ENCODE data around the gene GOPC. TPM values are rescaled to one million over a fixed set of nuclear protein-coding genes. Genes with fewer than 3 reads are reported as not detected.

Gene GOPC
- total and polyA plus RNA-seq, 2 of the 13 experiments (the other 11 are each of a cell fraction or from before 2014, with no cell fraction given), result 20.9 to 41.5 TPM

DNA sequence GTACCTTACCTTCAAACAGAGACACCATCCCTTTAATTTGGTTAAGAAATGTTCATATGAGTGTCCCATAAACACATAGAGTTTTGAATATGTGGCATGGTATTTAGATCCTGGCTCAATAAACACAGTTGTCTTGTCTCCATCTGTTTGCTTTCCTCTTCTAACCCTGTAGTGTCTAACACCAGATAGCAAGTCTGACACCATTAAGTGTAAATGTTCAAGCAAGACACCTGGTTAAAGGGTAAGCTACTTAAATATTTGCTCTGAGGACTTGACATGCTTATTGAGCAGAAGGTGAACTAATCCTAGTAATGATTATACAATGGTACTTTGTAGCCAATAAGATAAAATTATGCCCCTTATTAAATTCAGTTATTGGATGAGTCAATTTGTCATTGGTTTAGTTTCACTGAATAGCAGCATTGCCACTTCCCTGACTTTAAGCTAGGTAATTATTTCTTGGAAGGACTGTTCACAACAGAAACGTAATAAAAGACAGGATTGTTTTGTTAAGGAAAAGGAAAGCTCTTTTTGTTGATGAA, 26.9 kb upstream of the GOPC start:
- DNase-seq (ENCODE audit: low spot score) (no peak), ATAC-seq (peak; percentile 66), FAIRE-seq (no peak)
- 22% methylated on average over 1 of the region's 1 CpG for WGBS (ENCODE audit: low lambda C conversion rate)
- no peaks in the 10 kb centered on the region for H4K20me1 ChIP-seq (ENCODE audit: insufficient read depth, low read length)
- H3K4me1 ChIP-seq (ENCODE audit: insufficient read depth, low read length), result peaks cover 9% of the 10 kb centered on the region; the same call in 1 of the 2 replicates
- H3K4me2 ChIP-seq (ENCODE audit: low read depth, low read length), result no peak overlapping the region
- intact Hi-C loops (cut with micrococcal nuclease; ENCODE audit: unreplicated experiment) (loop anchor here (1.0 kb wide), 1 partner anchor 9 kb away; no protein-coding TSS in a partner anchor), in situ Hi-C loops (cut with HindIII; ENCODE audit: extremely low pct_ligation_motif_present, low pct_unique_long_range_greater_than_20kb) (no loop called here)
- no peak overlapping the region for H3K4me3 ChIP-seq (replicated peaks in 1 of 3; ENCODE audit: insufficient read depth in 1 of 3, low read depth in 2 of 3, low read length in 3 of 3)
- H3K9me3 ChIP-seq (ENCODE audit: low read length), result peaks cover 33% of the 10 kb centered on the region
- ChIA-PET POLR2A (interaction anchor here (1.3 to 1.7 kb wide), 2 partner anchors 19 to 27 kb away, joined by 4 to 8 read pairs; partner anchors contain the start of gene GOPC), CTCF (ENCODE audit: low intra/inter-chr PET ratio, low total read pairs) (no interaction called here)
- H3K79me2 ChIP-seq (ENCODE audit: insufficient read depth, low read length), result no peaks in the 10 kb centered on the region
- no peak overlapping the region for H3K9ac ChIP-seq (ENCODE audit: insufficient read depth, low read depth, low read length)
- no peak overlapping the region for H2AFZ ChIP-seq (ENCODE audit: low read length)
- BruUV-seq (replicated peaks), result no TSS peak
- no peak overlapping the region for H3K27ac ChIP-seq (ENCODE audit: extremely low read length, insufficient read depth, low read length)
- TF ChIP-seq ZC3H13 (CRISPR knock-in tag; IDR thresholded peaks at IDR 0.05) (no peak), FOXM1 (CRISPR knock-in tag; IDR thresholded peaks at IDR 0.05) (no peak), HHEX (CRISPR knock-in tag; IDR thresholded peaks at IDR 0.05) (0 out of 2 replicates have a peak, but pooled peaks have one; percentile 44), TCF7 (IDR thresholded peaks at IDR 0.05; ENCODE audit: low read depth) (no peak), NR2F2 (IDR thresholded peaks at IDR 0.05; ENCODE audit: borderline replicate concordance, low read depth) (0 out of 2 replicates have a peak, but pooled peaks have one; percentile 18)
- TF ChIP-seq, protein P1, sequence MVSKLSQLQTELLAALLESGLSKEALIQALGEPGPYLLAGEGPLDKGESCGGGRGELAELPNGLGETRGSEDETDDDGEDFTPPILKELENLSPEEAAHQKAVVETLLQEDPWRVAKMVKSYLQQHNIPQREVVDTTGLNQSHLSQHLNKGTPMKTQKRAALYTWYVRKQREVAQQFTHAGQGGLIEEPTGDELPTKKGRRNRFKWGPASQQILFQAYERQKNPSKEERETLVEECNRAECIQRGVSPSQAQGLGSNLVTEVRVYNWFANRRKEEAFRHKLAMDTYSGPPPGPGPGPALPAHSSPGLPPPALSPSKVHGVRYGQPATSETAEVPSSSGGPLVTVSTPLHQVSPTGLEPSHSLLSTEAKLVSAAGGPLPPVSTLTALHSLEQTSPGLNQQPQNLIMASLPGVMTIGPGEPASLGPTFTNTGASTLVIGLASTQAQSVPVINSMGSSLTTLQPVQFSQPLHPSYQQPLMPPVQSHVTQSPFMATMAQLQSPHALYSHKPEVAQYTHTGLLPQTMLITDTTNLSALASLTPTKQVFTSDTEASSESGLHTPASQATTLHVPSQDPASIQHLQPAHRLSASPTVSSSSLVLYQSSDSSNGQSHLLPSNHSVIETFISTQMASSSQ (IDR thresholded peaks at IDR 0.05; ENCODE audit: low read depth), result peak; percentile 39; the same call in 1 of the 2 replicates
- TF ChIP-seq, protein P1 (CRISPR knock-in tag; IDR thresholded peaks at IDR 0.05; ENCODE audit: borderline replicate concordance), result no peak
- TF ChIP-seq, protein P2, sequence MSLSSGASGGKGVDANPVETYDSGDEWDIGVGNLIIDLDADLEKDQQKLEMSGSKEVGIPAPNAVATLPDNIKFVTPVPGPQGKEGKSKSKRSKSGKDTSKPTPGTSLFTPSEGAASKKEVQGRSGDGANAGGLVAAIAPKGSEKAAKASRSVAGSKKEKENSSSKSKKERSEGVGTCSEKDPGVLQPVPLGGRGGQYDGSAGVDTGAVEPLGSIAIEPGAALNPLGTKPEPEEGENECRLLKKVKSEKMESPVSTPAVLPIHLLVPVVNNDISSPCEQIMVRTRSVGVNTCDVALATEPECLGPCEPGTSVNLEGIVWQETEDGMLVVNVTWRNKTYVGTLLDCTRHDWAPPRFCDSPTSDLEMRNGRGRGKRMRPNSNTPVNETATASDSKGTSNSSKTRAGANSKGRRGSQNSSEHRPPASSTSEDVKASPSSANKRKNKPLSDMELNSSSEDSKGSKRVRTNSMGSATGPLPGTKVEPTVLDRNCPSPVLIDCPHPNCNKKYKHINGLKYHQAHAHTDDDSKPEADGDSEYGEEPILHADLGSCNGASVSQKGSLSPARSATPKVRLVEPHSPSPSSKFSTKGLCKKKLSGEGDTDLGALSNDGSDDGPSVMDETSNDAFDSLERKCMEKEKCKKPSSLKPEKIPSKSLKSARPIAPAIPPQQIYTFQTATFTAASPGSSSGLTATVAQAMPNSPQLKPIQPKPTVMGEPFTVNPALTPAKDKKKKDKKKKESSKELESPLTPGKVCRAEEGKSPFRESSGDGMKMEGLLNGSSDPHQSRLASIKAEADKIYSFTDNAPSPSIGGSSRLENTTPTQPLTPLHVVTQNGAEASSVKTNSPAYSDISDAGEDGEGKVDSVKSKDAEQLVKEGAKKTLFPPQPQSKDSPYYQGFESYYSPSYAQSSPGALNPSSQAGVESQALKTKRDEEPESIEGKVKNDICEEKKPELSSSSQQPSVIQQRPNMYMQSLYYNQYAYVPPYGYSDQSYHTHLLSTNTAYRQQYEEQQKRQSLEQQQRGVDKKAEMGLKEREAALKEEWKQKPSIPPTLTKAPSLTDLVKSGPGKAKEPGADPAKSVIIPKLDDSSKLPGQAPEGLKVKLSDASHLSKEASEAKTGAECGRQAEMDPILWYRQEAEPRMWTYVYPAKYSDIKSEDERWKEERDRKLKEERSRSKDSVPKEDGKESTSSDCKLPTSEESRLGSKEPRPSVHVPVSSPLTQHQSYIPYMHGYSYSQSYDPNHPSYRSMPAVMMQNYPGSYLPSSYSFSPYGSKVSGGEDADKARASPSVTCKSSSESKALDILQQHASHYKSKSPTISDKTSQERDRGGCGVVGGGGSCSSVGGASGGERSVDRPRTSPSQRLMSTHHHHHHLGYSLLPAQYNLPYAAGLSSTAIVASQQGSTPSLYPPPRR (CRISPR knock-in tag; IDR thresholded peaks at IDR 0.05; ENCODE audit: borderline replicate concordance), result peak; percentile 47; the same call in 1 of the 2 replicates
- no peaks in the 10 kb centered on the region for H3K27me3 ChIP-seq (ENCODE audit: control insufficient read depth in 1 of 2, insufficient read depth in 2 of 2, low read length in 2 of 2)
- H3K36me3 ChIP-seq (replicated peaks in 1 of 2; ENCODE audit: control insufficient read depth in 1 of 2, insufficient read depth in 2 of 2, low read length in 2 of 2), result no peaks in the 10 kb centered on the region
